RKO (cell line): ENCODE results near the gene ASIC3.

ENCODE experiments used
- DNase-seq: peaks from one replicate; pipeline ENCODE4 v3.0.0-alpha.2; 2016; ENCODE audit warnings: low spot score

Gene ASIC3

DNA sequence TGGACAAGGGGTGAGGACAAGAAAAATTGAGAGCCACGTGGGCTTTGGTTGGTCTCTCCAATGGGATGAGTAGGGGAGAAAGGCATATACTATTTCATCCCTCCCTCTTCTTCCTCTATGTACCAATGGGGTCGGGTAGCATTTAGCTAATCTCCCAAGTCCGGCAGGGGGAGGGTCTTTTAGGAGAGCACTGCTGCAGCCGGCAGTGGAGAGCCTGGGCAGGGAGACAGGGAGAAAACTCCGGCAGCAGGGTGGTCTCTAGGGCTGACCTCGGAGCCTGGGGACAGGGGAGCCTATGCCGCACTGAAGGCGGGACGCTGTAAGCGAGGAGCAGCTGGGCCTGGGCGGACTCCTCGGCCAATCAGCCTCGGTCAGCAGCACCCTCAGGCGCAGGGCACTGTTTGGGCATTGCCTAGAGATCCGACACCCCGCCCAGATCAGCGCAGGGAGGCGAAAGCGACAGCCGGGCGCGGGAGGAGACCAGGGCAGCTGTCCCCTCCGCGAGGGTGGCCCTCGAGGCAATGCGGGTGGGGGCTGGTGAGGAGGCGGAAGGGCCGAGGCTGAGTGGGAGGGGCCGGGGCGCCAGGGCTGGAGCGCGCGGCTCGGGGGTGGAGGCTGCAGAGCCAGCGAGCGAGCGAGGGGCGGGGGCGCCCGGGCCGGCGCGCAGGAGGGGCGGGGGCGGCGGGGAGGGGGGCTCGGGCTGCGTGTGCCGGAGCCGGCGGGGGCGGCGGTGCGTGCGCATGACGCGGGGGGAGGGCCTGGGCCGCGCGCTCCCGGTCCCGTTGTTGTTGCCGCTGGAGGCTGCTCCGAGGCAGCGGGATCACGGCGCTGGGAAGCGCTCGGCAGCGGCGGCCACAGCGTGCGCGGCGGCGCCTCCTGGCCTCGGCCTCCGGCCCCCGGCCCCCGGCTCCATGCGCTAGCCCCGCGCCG, 37.6 kb downstream of the ASIC3 start, which contains the start of gene AGAP3:
TSS of gene AGAP3 (plus strand) at position 785 of the 930 bp plus-strand sequence. CDS start 267 bp downstream, outside the sequence.
- DNase-seq, result peak; percentile 87

DNA sequence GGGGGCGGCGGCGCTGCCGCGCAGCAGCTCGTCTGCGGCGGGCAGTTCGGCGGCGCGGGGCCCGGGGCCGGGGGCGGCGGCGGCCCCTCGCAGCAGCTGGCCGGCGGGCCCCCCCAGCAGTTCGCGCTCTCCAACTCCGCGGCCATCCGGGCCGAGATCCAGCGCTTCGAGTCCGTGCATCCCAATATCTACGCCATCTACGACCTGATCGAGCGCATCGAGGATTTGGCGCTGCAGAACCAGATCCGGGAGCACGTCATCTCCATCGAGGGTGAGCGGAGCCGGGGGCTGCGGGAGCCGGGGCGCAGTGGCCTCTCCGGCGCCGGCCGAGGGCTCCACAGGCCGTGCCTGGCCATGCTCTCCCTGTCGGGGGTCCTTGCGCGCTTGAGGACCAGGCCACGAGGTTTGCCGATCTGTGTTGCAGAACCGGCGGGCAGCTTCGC, 38.5 kb downstream of the ASIC3 start:
- DNase-seq, result peak; percentile 66

DNA sequence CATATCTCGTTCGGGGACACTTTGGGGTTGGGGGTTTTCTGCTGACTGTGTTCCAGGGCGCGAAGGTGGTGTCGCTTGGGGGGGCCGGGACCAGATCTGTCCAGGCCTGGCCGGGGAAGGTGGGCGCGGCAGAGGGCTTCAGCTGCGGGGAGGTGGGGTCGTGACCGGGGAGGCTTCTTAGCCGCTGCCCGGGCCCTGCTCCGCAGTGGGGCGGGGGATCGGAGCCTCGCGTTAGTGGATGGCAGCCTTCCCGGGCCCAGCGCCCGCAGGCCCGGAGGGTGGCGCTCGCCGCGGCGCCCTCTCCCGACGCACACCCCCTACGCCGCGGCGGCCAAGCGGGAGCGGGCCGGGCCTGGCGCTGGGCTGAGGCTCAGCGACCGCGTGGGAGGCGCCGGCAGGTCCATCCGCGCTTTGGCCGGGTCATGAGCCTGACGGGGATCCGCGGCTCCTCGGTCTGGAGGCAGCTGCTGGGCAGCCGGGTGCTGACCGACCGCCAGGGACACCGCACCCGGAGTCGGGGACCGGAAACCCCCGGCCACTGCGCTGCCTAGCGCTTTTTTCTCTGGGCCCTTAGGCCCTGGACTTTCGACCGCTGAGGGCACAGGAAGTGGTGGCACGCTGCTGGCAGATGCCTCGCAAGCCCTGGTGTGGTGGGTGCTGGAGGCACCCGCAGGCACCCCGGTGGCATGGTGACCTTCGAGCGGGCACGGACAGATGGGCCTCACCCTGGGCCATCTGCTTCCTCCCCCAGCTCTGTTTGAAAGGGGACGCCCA, 39.1 kb downstream of the ASIC3 start:
- DNase-seq, result peak; percentile 72

DNA sequence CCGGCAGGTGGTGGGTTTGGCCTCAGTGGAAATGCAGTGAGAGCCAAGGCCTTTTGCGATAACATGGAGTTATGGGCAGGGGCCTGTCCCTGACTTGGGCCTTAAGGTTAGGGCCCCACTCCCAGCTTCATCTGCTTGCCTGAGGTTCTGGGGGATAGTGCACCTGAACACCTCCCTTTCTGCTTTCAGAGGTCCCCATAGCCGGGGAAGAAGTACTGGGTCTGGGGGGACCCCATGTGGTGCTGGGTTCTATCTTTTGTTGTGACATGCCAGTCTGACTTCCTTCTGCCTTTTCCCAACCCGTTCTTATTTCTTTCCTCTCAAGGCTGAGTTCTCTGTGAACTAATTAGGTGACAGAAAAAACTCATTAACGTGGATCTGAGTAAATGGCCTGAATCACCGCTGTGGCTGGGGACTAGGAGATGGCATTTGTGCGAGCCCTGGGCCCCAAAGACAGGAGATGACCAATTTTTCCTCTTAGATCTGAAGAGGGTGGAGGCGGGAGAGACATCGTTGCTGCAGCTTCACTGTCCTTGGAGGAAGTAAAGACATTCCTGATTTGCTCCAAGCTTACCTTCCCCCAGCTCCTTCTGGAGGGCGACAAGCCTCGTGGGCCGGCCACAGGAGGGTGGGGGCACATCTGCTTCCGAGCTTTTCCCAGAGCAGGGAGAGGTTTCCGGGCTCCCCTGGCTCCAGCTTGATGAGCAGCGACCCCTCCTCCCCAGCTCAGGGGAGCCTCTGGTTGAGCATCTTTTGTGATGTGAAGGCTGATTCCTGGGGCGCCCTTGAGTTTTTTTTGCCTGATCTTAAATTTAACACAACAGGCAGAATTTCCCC, 39.9 kb downstream of the ASIC3 start:
- peak; percentile 67 for DNase-seq

DNA sequence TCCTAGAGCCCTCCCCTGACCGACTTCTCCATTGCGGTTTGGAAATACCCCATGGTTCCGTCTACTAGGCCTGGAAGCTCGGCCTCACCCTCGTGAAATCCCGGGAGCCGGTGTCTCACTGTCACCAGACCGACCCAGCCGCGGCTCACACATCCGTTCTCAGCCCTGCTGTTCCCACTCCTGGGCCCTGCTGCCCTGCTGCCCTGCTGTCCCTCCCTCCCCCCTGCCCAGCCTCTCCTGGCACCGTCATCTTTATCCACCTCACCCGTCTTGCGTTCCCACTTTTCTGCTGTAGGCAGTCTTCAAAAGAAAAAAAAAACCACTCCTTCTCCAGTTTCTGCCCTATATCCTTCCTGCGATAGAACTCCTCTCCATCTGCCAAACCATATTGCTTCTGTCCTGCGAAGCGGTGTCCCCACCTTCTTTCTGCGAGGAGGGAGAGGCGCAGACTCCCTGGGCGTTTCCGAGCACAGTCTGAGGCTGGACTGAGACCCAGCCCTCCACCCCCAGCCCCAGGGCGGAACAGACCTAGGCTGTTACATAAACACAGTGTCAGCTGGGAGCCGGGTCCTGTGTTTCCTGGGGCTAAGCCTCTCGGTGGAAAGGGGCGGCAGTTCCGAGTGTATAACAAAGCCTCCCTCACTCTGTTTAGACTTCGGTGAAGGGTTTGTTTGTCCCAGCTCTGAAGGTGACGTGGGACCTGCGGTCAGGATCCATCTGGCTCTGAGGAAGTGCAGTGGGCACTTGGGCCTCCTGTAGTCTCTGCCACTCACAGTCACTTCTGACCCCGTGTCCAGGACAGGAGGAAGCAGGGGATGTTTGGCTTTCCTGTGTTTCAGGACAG, 40.7 kb downstream of the ASIC3 start:
- peak; percentile 60 for DNase-seq

DNA sequence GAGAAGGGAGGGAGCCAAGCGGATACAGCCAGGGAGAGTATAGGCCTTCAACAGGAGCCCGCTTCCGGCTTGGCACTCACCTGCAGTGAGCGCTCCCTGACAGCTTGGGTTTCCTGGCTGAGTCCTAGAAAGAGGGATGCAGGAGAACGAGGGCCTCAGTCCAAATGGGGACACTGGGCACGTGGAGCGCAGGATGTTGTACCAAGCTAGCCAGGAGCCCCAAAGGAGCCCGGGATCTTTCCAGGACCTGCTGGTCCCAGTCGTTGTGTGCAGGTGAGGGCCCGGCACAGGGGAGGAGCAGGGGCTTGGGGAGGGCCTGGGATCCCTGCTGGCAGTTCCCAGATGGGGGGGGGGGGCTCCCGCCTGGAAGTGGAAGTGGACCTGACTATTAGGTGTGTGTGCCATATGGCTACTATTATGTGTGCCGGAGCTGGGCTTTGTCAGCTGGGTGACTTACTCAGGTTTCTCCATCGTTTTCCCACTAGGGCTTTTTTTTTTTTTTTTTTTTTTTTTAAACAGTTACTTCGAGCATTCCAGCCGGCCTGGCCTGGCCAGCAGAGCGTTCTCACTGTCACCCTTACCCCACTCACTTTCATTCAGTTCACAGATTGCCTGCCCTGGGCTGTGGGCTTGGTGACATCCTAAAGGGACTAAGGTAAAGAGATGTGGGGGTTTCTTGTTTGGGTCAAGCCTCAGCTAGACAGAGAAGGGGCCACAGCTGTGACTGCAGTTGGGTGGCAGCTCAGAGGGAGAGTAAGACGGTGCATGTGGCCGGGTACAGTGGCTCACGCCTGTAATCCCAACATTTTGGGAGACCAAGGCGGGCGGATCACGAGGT, 41.8 kb downstream of the ASIC3 start:
- DNase-seq, result no peak

DNA sequence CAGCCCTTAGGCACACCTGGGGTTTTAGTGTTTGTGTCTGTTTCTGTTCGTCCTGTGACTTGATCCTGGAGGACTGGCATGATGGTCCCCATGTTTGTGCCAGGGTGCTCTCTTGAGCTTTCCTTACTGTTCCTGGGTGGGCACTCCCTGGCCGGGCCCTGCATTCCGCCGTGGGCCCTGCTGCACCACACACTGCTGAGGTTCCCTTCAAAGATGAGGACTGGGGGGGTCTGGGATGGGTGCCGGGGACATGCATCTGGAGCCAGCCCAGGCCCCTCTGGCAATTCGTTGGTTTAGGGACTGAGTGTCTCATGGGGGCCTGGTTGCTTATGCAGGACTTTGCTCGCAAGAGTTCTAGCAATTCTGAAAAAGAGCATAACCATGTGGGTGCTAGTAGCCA, 42.7 kb downstream of the ASIC3 start:
- no peak for DNase-seq

DNA sequence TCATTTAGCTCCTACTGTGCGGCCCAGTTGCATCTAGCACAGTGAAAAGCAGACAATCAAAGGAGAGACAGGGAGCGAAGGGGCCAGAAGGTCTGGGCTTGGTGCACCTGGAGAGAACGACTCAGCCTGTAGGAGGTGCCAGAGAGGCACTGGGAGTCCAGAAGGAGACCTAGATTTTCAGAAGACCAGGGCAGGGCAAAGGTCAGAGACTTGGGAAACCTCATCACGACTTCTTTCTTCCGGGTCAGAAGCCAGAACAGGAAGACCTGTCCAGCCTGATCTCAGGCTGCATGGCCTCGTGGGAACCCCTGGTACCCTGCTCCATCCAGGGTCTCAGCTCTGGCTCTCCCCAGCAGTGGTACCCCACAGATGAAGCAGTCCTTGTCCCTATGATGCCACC, 43.1 kb downstream of the ASIC3 start:
- peak; percentile 53 for DNase-seq

DNA sequence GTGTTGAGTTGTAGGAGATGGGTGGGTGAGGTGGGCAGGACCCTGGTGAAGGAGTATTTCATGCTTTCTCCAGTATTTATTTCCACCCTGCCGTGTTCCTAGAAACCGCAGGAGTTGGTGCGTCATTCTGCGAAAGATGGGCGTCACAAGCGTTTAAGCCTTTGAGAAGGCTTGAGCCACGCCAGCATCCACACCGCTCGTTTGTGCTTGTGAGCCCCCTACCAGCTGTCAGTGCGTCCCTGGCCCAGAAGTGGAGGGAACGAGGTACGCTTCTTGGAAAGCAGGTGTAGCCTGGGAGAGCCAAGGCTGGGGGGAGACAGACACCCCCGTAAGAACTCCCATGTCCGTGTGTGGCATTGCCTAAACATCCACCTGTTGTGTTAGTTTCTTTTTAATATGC, 43.7 kb downstream of the ASIC3 start:
- DNase-seq, result no peak

DNA sequence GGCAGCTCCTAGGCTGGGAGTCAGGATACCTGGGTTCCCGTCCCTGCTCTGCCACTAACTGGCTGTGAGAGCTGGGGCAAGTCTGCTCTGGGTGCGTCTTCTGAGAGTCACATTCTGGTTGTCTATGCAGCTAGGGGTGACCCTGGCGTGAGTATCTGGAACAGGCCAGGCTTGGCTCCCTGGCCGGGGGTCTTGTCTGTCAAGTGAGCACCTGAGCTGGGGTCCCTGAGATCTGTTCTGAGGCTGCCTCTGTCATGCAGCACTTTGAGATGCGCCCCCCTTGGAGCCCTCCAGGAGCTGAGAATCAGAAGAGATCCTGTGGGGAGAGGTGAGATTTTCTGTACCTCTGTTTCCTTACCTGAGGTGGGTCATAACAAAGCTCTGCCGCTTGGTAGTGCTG, 45.4 kb downstream of the ASIC3 start:
- no peak for DNase-seq

DNA sequence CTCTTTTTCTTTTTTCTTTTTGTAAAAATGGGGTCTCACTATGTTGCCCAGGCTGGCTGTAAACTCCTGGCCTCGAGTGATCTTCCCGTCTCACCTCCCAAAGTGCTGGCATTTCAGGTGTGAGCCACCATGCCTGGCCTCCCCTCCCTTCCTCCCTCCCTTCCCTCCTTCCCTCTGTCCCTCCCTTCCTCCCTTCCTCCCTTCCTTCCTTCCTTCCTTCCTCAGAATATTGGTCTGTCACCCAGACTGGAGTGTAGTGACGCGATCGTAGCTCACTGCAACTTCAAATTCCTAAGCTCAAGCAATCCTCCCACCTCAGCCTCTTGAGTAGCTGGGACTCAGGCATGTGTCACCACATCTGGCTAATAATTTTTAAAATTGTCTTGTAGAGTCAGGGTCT, 46.3 kb downstream of the ASIC3 start:
- DNase-seq, result peak; percentile 52

DNA sequence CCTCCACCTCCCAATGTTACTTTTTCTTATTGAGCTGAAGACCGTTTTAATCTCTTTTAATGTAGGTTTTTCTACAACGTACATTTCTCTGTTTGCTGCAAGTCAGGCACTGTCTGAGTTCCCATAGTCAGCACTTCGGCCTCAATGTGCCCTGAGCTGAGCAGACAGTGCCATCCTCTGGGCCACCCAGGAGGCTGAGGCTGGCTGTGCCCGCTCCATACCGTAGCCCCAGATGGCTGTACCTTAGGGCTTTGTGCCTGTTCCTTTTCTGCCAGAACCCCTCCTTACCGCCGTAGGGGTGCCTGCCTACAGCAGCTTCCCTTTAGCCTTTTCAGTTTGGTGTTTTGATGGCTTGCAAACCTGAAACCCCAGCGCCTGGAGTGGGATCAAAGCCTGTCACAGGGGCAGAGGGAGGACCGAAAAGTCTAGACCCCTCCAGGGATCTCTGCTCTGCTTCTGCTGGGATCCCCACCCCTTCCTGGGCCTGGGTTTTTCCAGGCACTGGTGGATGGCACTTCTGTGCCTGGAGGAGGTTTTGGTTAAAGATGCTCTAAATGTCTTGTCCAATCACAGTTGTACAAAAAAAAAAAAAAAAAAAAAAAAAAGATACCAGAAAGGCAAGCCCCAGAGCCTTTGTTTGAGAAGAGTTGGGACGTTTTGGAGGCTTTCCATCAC, 46.9 kb downstream of the ASIC3 start:
- no peak for DNase-seq

DNA sequence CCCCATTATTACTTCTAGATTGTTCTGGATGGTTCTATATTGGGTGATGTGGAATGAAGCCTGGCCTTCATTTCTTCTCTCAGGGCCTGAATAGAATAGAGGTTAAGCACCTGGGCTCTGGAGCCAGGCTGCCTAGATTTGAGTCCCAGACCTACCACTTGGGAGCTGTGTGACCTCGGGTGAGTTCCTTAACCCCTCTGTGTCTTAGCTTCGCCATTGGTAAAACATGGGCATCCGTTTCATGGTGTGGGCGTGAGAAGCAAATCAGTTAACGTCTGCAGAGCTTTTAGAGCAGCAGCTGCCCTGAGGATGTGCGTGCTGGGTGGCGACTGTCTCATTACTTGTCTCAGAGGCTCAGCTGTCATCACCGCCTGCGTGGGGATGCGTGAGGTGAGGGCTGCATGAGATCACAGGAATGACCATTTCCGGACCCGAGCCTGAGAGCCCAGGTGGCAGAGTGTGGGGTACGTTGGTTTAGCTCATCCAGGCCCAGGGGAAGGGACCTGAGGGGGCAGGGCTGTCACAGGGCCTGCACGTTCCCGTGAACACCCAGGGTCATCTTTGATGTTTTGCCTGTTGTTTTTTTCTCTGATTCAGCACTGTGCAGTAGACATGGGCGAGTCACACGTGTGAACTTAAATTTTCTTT, 47.6 kb downstream of the ASIC3 start:
- no peak for DNase-seq

DNA sequence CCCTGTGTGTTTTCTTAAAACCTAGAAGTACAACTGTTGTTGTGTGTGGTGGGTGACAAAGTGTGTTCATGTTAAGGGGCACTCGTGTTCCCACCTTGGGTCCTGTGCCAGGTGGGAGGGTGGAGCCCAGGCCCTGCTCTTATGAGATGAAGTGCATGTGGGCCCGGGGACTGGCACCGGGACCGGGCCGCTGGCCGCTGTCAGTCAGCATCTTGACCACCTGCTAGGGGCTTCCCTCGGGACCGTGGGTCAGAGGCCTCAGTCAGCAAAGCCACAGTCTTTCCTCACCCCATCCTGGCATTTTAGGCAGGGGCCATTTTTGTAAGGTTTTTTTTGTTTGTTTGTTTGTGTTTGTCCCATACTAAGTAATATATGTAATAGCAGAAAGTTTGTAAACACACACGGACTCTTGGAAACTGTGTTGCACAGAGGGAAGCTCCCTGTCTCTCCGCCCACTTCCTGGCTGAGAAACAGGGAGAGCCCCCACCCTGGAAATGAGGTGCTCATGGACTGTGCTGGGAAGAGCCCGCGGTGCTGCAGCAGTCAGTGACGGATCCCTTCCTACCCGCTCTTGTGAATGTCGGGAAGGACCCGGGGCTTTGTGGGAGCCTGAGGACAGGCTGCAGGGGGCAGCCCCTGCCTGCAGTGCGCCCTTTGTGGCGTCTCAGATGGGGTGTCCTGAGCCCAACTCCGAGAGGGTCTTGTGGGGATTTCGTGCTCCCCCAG, 51.3 kb downstream of the ASIC3 start:
- no peak for DNase-seq

DNA sequence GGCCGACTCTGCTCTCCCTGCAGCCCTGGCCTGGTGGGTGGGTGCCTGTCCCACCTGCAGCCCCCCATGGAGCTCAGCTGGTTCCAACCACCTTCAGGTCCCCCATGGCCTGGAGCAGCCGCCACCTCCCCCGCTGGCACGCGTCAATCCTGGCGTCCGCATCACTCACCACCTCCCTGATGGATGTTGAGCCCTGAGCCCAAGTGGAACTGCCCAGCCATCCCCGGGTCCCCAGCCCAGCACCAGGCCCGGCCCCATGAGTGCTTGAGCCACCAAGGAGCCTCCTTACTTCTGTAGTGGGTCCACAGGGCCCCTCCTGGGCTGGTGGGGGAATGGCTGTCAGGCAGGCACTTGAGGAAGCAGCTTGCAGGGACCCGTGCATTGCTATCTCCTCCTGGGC, 52.6 kb downstream of the ASIC3 start:
- DNase-seq, result no peak

DNA sequence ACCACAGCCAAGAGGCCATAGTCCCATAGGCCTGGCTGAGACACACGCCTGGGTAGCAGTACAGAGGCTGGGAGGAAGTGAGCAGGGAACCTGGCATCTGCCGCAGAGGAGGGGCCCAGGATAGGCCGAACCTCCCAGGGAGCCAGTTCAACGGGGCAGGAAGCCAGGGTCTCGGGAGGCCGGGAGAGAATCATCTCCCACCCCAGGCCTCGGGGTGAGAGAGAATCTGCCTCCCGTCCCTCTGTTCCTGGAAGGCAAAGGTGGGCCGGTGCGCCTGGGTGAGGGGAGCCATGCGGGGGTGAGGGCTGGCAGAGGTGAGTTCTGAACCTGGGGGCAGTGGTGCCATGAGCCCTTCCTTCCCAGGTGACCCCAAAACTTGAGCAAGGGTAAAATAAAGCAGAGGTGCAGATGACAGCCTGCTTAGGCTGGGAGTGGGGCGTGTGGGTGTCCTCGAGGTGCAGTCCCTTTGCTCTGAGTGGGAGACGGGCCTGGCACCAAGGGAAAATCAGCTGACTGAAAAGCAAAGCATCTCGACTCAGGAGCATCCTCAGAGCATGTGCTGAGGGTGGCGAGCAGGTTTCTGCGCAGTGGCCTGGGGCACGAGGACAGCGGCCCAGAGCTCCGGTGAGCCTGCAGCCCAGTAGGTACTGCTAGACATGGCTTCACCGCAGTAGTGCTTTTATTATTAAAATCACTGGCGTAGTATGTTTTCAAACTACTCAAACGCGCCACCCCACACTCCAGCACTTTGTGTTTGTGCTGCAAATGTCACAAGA, 53.5 kb downstream of the ASIC3 start:
- no peak for DNase-seq
